Stomach smooth muscle (tissue), 2 donors: ENCODE results near the gene RPL29.
"Not testable (repeated sequence)": the region's sequence is repeated elsewhere in the genome, so short reads cannot be mapped to it uniquely, and the experiment has no call there.

Experiments used
- H3K27ac ChIP-seq: one replicate; pipeline ENCODE4 v1.7.0; 2013; ENCODE audit warnings: mild to moderate bottlenecking, low read length, inconsistent platforms
- H3K27me3 ChIP-seq, 2 donors: one replicate each; pipeline ENCODE4 v1.7.0; 2013; ENCODE audit warnings: low read length in 2 of 2; ENCODE audit not compliant: insufficient read depth in 2 of 2, control insufficient read depth in 1 of 2
- H3K36me3 ChIP-seq, 2 donors: one replicate each; pipeline ENCODE4 v1.7.0; 2013; ENCODE audit warnings: low read length in 2 of 2; ENCODE audit not compliant: control insufficient read depth in 2 of 2, insufficient read depth in 2 of 2
- H3K4me1 ChIP-seq: one replicate; pipeline ENCODE4 v1.7.0; 2013; ENCODE audit warnings: low read length; ENCODE audit not compliant: control insufficient read depth, insufficient read depth
- H3K4me3 ChIP-seq, 2 donors: one replicate each; pipeline ENCODE4 v1.7.0; 2013; ENCODE audit warnings: low read length in 2 of 2
- H3K9ac ChIP-seq, 2 donors: one replicate each; pipeline ENCODE4 v1.7.0; 2013; ENCODE audit warnings: low read length in 2 of 2, mild to moderate bottlenecking in 1 of 2
- H3K9me3 ChIP-seq, 2 donors: one replicate each; pipeline ENCODE4 v1.7.0; 2013; ENCODE audit warnings: low read length in 2 of 2; ENCODE audit not compliant: control insufficient read depth in 2 of 2
- donor health status: healthy.
- donor health status: Pancreatic carcinoma.

RPL29 gene

DNA sequence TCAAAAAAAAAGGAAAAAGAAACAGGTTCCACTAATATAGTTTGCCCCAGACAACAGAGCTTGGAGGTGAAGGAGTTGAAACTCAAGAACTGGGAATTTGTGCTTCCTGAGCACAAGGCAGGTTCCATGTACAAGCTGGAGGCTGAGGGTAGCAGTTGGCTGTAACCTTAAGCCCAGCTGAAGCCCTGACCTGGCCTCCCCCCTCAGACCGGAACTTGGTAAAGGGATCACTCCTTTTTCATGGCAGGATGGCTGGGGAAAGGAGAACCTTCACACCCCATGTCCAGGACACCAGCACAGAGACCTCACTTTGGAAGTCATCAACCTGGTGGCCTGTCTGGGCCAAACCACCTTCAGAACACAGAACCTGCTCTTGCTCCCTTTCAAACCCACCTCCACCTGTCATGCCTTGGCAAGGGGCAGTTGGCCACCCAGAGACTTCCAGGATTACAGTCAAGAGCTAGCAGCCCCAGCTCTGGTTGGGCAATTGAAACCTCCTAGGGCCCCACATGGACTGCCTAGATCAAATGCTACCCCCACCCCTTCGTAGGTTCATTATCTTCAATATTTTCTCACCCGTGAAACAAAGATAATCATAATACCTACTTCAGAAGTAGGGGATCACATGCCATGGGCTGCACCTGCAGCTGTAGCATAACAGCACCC lies 3.5 kb downstream of the RPL29 start:
- Histone ChIP-seq H3K27me3 (no peaks in the 10 kb centered on the region), H3K4me1 (peaks cover 22% of the 10 kb centered on the region), H3K36me3 (peaks cover 14% of the 10 kb centered on the region in 2 donors), H3K9me3 (no peaks in the 10 kb centered on the region), H3K27ac (no peak overlapping the region), H3K9ac (no peak overlapping the region), H3K4me3 (no peak overlapping the region)

DNA sequence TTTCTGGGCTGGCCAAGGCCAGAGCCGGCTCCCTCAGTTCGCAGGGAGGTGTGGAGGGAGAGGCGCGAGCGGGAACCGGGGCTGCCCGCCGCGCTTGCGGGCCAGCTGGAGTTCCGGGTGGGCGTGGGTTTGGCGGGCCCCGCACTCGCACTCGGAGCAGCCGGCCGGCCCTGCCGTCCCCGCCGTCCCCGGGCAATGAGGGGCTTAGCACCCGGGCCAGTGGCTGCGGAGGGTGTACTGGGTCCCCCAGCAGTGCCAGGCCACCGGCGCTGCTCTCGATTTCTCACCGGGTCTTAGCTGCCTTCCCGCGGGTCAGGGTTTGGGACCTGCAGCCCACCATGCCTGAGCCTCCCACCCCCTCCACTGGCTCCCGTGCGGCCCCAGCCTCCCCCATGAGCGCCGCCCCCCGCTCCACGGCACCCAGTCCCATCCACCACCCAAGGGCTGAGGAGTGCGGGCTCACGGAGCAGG lies 5.2 kb downstream of the RPL29 start:
- H3K4me3 ChIP-seq, H3K27me3 ChIP-seq, H3K27ac ChIP-seq, H3K9ac ChIP-seq, H3K9me3 ChIP-seq: not testable (repeated sequence)
- H3K36me3 ChIP-seq: peaks cover 14% of the 10 kb centered on the region in 2 donors
- peaks cover 18% of the 10 kb centered on the region for H3K4me1 ChIP-seq

DNA sequence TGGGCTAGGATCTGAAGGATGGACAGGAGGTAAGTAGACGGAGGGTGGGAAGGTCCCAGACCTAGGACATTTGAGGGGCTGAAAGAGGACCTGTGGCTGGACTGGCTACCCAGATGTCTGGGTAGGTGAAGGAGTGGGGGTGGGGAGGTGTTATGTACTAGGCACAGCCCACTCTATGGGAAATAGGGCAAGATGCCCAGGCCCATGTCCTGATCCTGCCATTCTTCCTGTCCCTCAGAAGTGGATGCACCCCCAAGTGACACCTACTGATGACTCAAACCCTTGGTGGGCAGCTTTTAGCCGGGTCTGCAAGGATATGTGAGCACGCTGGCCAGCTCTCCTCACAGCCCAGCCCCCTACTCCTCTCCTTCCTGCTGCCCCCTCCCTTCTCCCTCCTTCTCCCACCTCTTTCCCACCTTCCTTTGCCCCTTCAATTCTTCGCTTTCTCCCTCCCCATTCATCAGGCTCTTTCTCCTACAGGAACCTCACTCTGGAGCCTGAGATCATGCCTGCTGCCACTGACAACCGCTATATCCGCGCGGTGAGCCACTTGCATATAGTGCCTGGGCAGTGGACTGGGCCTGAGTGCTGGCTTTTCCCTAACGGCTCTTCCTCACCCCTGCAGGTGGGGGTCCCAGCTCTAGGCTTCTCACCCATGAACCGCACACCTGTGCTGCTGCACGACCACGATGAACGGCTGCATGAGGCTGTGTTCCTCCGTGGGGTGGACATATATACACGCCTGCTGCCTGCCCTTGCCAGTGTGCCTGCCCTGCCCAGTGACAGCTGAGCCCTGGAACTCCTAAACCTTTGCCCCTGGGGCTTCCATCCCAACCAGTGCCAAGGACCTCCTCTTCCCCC lies 7.2 kb downstream of the RPL29 start:
- H3K36me3 ChIP-seq: peaks cover 3 to 6% of the 10 kb centered on the region in 2 donors
- no peak overlapping the region for H3K9ac ChIP-seq
- no peaks in the 10 kb centered on the region for H3K9me3 ChIP-seq
- no peaks in the 10 kb centered on the region for H3K27me3 ChIP-seq
- H3K27ac ChIP-seq: no peak overlapping the region
- H3K4me3 ChIP-seq: no peak overlapping the region
- H3K4me1 ChIP-seq: peaks cover 16% of the 10 kb centered on the region

DNA sequence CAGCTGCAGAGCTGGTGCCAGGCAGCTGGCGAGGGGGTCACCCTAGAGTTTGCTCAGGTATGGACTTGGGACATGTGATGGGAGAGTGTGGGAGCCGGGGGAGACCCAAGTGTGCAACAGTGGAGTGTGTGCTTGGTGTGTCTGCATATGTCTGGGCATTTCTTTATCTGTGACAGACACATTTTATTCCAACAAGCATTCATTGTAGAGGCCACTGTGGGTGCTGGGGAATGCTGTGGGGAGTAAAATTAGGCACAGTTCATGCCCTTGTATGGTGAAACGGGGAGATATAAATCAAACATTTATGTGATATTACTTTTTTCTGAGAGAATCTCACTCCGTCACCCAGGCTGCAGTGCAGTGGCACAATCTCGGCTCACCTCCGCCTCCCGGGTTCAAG lies 8.1 kb downstream of the RPL29 start:
- no peak overlapping the region for H3K27ac ChIP-seq
- peaks cover 3 to 4% of the 10 kb centered on the region in 2 donors for H3K36me3 ChIP-seq
- peaks cover 22% of the 10 kb centered on the region for H3K4me1 ChIP-seq
- H3K4me3 ChIP-seq: no peak overlapping the region
- H3K9ac ChIP-seq: no peak overlapping the region
- H3K27me3 ChIP-seq: no peaks in the 10 kb centered on the region
- no peaks in the 10 kb centered on the region for H3K9me3 ChIP-seq

DNA sequence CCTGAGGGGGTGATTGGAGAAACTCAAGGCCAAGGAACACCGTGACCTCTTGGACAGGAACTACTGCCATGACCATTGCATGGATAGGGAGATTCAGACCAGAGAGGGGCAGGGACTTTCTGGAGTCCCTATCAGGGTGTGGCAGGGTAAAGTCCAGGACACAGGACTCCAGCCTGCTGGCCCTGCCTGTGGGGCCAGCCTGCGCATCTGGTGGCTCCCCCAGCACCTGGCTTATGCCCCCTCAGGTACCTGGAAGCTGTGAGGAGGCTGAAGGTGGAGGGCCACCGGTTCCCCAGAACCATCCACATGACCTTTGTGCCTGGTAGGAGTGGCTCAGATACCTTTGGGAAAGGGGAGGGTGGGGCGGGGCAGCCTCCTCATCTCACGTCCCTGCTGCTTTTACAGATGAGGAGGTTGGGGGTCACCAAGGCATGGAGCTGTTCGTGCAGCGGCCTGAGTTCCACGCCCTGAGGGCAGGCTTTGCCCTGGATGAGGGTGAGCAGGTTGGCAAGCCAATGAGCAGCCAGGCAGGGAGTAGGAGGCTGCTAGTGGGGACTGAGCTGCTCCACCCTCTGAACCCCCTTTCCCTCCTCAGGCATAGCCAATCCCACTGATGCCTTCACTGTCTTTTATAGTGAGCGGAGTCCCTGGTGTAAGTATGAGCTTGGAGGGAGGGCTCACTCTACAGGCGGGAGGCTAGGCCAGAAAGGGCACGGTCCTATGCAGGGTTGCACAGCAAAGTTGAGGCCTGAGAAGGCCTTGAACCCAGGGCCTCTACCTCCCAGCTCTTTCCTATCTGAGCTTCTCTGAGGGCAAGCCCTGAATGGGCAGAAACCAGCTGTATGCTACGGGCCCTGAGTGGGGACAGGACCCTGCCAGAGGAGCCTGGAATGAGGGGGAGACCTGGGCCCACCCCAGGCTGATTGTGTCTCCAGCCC lies 9.4 kb downstream of the RPL29 start:
- Histone ChIP-seq H3K36me3 (no peaks in the 10 kb centered on the region), H3K27me3 (no peaks in the 10 kb centered on the region), H3K9ac (peak overlapping the region in 1 of 2 donors; percentile 29), H3K27ac (no peak overlapping the region), H3K9me3 (no peaks in the 10 kb centered on the region), H3K4me1 (peaks cover 30% of the 10 kb centered on the region), H3K4me3 (no peak overlapping the region)

DNA sequence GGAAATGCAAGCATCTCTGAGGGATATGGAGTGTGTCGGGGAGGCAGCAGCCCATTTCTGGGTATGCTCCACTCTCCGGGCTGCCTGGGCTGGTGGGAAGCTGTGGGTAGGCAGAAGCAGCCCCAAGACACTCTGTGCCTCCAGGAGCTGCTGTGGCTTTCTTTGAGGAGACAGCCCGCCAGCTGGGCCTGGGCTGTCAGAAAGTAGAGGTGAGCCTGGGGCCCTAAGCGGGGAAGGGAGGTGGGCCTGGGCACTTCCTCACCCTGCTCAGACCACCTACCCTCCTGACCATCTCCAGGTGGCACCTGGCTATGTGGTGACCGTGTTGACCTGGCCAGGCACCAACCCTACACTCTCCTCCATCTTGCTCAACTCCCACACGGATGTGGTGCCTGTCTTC lies 10.6 kb downstream of the RPL29 start:
- Histone ChIP-seq H3K9me3 (no peaks in the 10 kb centered on the region), H3K27ac (no peak overlapping the region), H3K9ac (no peak overlapping the region), H3K4me1 (peaks cover 32% of the 10 kb centered on the region), H3K36me3 (no peaks in the 10 kb centered on the region), H3K4me3 (no peak overlapping the region), H3K27me3 (no peaks in the 10 kb centered on the region)

DNA sequence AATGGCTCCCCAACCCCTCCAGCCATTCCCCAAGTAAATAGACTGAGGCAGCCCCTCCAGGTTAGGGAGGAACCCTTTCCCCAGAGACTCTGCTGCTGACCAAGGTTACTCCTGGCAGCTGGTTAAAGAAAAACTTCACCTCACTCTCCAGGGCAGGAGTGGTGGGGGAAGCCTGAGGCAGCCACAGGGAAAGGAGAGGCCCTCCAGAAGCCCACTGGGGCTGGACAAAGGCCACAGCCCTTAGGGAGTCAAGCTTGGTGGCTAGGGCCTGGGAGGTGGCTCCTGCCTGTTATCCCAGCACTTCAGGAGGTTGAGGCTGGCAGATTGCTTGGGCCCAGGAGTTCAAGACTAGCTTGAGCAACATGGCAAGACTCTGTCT lies 11.4 kb downstream of the RPL29 start:
- Histone ChIP-seq H3K9me3 (no peaks in the 10 kb centered on the region), H3K9ac (peak overlapping the region; percentile 79 to 84), H3K36me3 (no peaks in the 10 kb centered on the region), H3K4me3 (no peak overlapping the region), H3K27me3 (no peaks in the 10 kb centered on the region), H3K4me1 (peaks cover 26% of the 10 kb centered on the region), H3K27ac (peak overlapping the region; percentile 93)

DNA sequence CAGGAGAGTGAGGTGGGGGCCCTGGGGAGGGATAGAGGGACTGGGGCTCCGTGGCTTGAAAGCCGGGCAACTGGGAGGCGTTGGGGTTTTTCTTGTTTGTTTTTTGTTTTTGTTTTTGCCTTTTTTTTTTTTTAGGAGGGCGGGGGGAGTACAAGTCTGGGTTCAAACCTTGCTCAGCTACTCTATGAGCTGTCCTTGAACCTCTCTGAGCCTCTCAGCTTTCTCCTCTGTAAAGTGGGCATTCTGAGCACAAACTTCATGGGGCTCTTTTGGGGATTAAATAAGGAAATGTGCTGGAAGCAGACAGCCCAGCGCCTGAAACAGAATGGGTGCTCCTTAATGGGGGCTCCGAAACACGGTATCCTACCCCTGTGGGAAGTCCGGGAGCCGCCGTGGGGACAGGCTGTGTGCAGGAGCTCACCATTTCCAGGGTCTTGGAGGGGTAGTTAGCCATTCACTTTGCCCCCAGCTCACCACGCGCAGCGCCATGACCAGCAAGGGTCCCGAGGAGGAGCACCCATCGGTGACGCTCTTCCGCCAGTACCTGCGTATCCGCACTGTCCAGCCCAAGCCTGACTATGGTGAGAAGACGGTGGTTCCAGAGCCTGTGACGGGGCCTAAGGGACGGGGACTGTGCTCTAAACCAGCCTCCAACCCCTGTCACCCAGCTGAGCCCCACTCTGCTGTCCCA lies 12.0 kb downstream of the RPL29 start:
- Histone ChIP-seq H3K9ac (peak overlapping the region; percentile 79 to 84), H3K27me3 (no peaks in the 10 kb centered on the region), H3K36me3 (no peaks in the 10 kb centered on the region), H3K9me3 (no peaks in the 10 kb centered on the region), H3K27ac (peak overlapping the region; percentile 93), H3K4me1 (peaks cover 26% of the 10 kb centered on the region), H3K4me3 (peak overlapping the region; percentile 84 to 95)

DNA sequence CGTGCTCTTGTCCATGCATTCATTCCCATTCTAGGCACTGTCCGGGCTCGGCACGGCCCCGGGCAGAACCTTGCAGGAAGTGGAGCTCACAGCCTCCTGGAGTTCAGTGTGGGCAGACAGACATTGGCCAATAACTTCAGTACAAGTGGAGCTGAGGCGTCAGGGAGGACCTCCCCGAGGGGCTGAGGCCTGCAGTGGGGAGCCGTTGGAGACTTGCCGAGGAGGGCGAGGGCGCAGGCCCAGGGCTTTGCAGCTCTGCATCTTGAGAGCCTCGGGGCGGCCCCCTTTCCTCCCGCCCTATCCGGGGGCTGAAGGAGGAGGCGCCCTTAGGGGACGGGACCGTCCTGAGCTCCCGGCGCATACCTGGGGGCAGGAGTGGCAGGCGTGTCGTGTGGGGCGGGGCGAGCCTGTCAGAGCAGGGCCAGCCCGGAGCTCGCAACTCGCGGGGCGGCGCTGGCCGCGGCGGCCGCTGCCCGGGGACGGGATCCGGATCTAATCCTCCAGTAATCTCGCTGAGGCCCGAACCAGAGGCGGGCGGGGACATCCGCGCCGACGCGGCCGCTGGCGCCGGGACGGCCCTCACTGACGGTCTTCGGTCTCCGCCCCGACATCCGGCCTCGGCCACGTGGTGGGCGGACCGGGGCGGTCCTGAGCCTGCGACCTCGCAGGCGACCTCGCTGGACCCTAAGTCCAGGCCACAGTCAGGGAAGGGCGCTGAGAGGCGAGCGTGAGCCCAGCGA lies 12.7 kb downstream of the RPL29 start, which contains the start of gene ACY1:
Gene ACY1, plus strand, starts transcription at position 698 of the 740 bp plus-strand sequence. CDS start 530 bp downstream, outside the sequence.
- H3K9ac ChIP-seq: peak within 1 kb of the TSS; percentile 79 to 84
- H3K4me3 ChIP-seq: peak within 1 kb of the TSS; percentile 84 to 95
- H3K36me3 ChIP-seq: no peaks in the 10 kb centered on the region
- peak within 1 kb of the TSS; percentile 93 for H3K27ac ChIP-seq
- no peaks in the 10 kb centered on the region for H3K27me3 ChIP-seq
- H3K4me1 ChIP-seq: peaks cover 26% of the 10 kb centered on the region
- no peaks in the 10 kb centered on the region for H3K9me3 ChIP-seq
